Bone marrow (tissue), 2 donors: ENCODE data around the gene NRCAM.
"Not testable (repeated sequence)": the region's sequence is repeated elsewhere in the genome, so short reads cannot be mapped to it uniquely, and the experiment has no call there.

Source experiments
- DNase-seq, 2 donors: peaks; one replicate each; lab custom pipeline; 2025; lab: John Stamatoyannopoulos, UW

Gene NRCAM

GRCh38 chr7:108278776-108279175 is 177.5 kb downstream of the NRCAM start:
- no peak for DNase-seq

GRCh38 chr7:108278281-108278680 is 178.0 kb downstream of the NRCAM start:
- no peak for DNase-seq

- not testable (repeated sequence) for DNase-seq
Observed at GRCh38 chr7:108274447-108274846, 181.8 kb downstream of the NRCAM start.

- not testable (repeated sequence) for DNase-seq
Observed at GRCh38 chr7:108272891-108273290, 183.3 kb downstream of the NRCAM start.

- no peak for DNase-seq
Observed at GRCh38 chr7:108270385-108271015, 185.7 kb downstream of the NRCAM start.

- no peak for DNase-seq
Observed at GRCh38 chr7:108268200-108268820, 187.9 kb downstream of the NRCAM start.

- no peak for DNase-seq
Observed at GRCh38 chr7:108267615-108268014, 188.6 kb downstream of the NRCAM start.

- DNase-seq = no peak
Observed at GRCh38 chr7:108266491-108266890, 189.7 kb downstream of the NRCAM start.

GRCh38 chr7:108266035-108266434 is 190.2 kb downstream of the NRCAM start:
- no peak for DNase-seq

GRCh38 chr7:108265007-108265406 is 191.2 kb downstream of the NRCAM start:
- DNase-seq = no peak

GRCh38 chr7:108263425-108263824 is 192.8 kb downstream of the NRCAM start:
- no peak for DNase-seq

GRCh38 chr7:108261560-108262255 is 194.5 kb downstream of the NRCAM start:
- no peak for DNase-seq

- DNase-seq = not testable (repeated sequence)
Observed at GRCh38 chr7:108259447-108259846, 196.8 kb downstream of the NRCAM start.

- DNase-seq = no peak
Observed at GRCh38 chr7:108257954-108258353, 198.3 kb downstream of the NRCAM start.

GRCh38 chr7:108254259-108254658 is 202.0 kb downstream of the NRCAM start:
- no peak for DNase-seq

- DNase-seq = no peak
Observed at GRCh38 chr7:108253275-108254044, 202.8 kb downstream of the NRCAM start.

- DNase-seq = no peak
Observed at GRCh38 chr7:108252177-108252576, 204.1 kb downstream of the NRCAM start.

- no peak for DNase-seq
Observed at GRCh38 chr7:108251700-108252099, 204.5 kb downstream of the NRCAM start.

- no peak for DNase-seq
Observed at GRCh38 chr7:108249453-108249852, 206.8 kb downstream of the NRCAM start.

GRCh38 chr7:108248821-108249220 is 207.4 kb downstream of the NRCAM start:
- DNase-seq = no peak

GRCh38 chr7:108248418-108248817 is 207.8 kb downstream of the NRCAM start:
- DNase-seq = no peak

GRCh38 chr7:108247614-108248013 is 208.6 kb downstream of the NRCAM start:
- DNase-seq = no peak
